GM12891 (cell line): ENCODE measurements around the gene WNT10A. TPM values are rescaled to one million over a fixed set of nuclear protein-coding genes. Genes with fewer than 3 reads are reported as not detected.
A peak's percentile ranks its signal among the peaks of the same experiment; 100 is the strongest.
"Not testable (repeated sequence)": the region's sequence is repeated elsewhere in the genome, so short reads cannot be mapped to it uniquely, and the experiment has no call there.

Experiments
- DNase-seq: peaks from one replicate; pipeline ENCODE4 v3.0.0; 2011; ENCODE audit warnings: low spot score; ENCODE audit not compliant: insufficient read length
- FAIRE-seq: peaks from 2 replicates; lab custom pipeline; 2011; peaks lifted over from hg19 to GRCh38; lab: Jason Lieb, UNC
- PAX5 ChIP-seq: IDR thresholded peaks from 2 replicates; pipeline ENCODE4 v1.6.1; 2011; ENCODE audit warnings: low read length, moderate library complexity, mild to moderate bottlenecking; ENCODE audit not compliant: insufficient read depth, severe bottlenecking
- POLR2A ChIP-seq: IDR thresholded peaks from 2 replicates; pipeline ENCODE4 v1.6.1; 2011; ENCODE audit warnings: low read depth, low read length, control low read depth
- POLR2AphosphoS5 ChIP-seq: IDR thresholded peaks from 2 replicates; pipeline ENCODE4 v1.6.1; 2011; ENCODE audit warnings: low read depth, low read length, control low read depth
- POU2F2 ChIP-seq: IDR thresholded peaks from 2 replicates; pipeline ENCODE4 v1.6.1; 2011; ENCODE audit warnings: low read depth, mild to moderate bottlenecking, control low read depth, low read length, moderate library complexity
- SPI1 ChIP-seq: IDR thresholded peaks from 2 replicates; pipeline ENCODE4 v1.6.1; 2011; ENCODE audit warnings: low read depth, low read length, control low read depth
- TAF1 ChIP-seq: IDR thresholded peaks from 2 replicates; pipeline ENCODE4 v1.6.1; 2011; ENCODE audit warnings: low read depth, low read length, control low read depth
- polyA plus RNA-seq: library from polyadenylated mRNA; unstranded; fragments of >200 nt; gene quantifications from one replicate; pipeline ENCODE4 v1.2.1, GENCODE V29; 2012; ENCODE audit warnings: low read depth, missing spikeins, inconsistent platforms; ENCODE audit not compliant: missing spikeins

Gene WNT10A
- 34.4 TPM for polyA plus RNA-seq

GRCh38 chr2:218880102-218880858 lies at the start of gene WNT10A:
WNT10A (plus strand) TSS chr2:218880852; CDS start chr2:218880996, 144 bp downstream.
- peak; percentile 97 for FAIRE-seq
- peak; percentile 80 for DNase-seq
- TF ChIP-seq PAX5 (no peak), POLR2A (0 out of 2 replicates have a peak, but pooled peaks have one; percentile 23)

- no peak for FAIRE-seq
- TF ChIP-seq POLR2AphosphoS5 (no peak), TAF1 (no peak)
- DNase-seq = no peak
These were observed 49.2 kb upstream of the WNT10A start, which contains the start of gene PRKAG3 for GRCh38 chr2:218831378-218831990. PRKAG3 (minus strand) TSS chr2:218831803.

- DNase-seq (no peak), FAIRE-seq (no peak)
- no peak for TF ChIP-seq SPI1
- no peak for TF ChIP-seq POLR2A
- TF ChIP-seq POU2F2 = no peak
- TF ChIP-seq TAF1 = no peak
- TF ChIP-seq PAX5 = no peak
- TF ChIP-seq POLR2AphosphoS5 = no peak
These were observed 48.6 kb upstream of the WNT10A start for GRCh38 chr2:218832081-218832480.

- no peak for TF ChIP-seq POLR2AphosphoS5
- no peak for TF ChIP-seq POU2F2
- TF ChIP-seq PAX5 = no peak
- TF ChIP-seq SPI1 = no peak
- no peak for TF ChIP-seq TAF1
- no peak for TF ChIP-seq POLR2A
- DNase-seq = no peak
- FAIRE-seq = no peak
These were observed 48.1 kb upstream of the WNT10A start for GRCh38 chr2:218832520-218832919.

- FAIRE-seq (no peak), DNase-seq (no peak)
- TF ChIP-seq PAX5 (no peak), POLR2A (no peak), TAF1 (no peak), POU2F2 (no peak), POLR2AphosphoS5 (no peak), SPI1 (no peak)
These were observed 47.5 kb upstream of the WNT10A start for GRCh38 chr2:218833023-218833609.

- FAIRE-seq (no peak), DNase-seq (no peak)
- no peak for TF ChIP-seq SPI1
- TF ChIP-seq TAF1 = no peak
- TF ChIP-seq POLR2AphosphoS5 = no peak
- TF ChIP-seq PAX5 = no peak
- no peak for TF ChIP-seq POU2F2
- TF ChIP-seq POLR2A = no peak
These were observed 46.0 kb upstream of the WNT10A start for GRCh38 chr2:218834685-218835084.

GRCh38 chr2:218837495-218837894 lies 43.2 kb upstream of the WNT10A start:
- FAIRE-seq (no peak), DNase-seq (no peak)
- TF ChIP-seq TAF1 (no peak), SPI1 (no peak), PAX5 (no peak), POLR2A (no peak), POLR2AphosphoS5 (no peak), POU2F2 (no peak)

- TF ChIP-seq SPI1 = no peak
- TF ChIP-seq POLR2AphosphoS5 = no peak
- no peak for TF ChIP-seq PAX5
- no peak for TF ChIP-seq POLR2A
- TF ChIP-seq POU2F2 = no peak
- TF ChIP-seq TAF1 = no peak
These were observed 41.2 kb upstream of the WNT10A start for GRCh38 chr2:218839430-218839829.

GRCh38 chr2:218839888-218840287 lies 40.8 kb upstream of the WNT10A start:
- no peak for FAIRE-seq
- TF ChIP-seq PAX5 (no peak), TAF1 (no peak), POLR2AphosphoS5 (no peak), SPI1 (no peak), POU2F2 (no peak), POLR2A (no peak)
- DNase-seq = no peak

More at GRCh38 chr2:218839430-218839829, 41.2 kb upstream of the WNT10A start:
- no peak for FAIRE-seq
- DNase-seq = no peak

GRCh38 chr2:218844334-218844733 lies 36.3 kb upstream of the WNT10A start:
- not testable (repeated sequence) for DNase-seq, FAIRE-seq

GRCh38 chr2:218846963-218847362 lies 33.7 kb upstream of the WNT10A start:
- DNase-seq, FAIRE-seq: not testable (repeated sequence)
